Brain microvascular endothelial cell (primary cell): ENCODE data around the gene AUTS2.

Experiments
- DNase-seq: peaks from one replicate; pipeline ENCODE4 v3.0.0-alpha.2; 2020
- H3K27ac ChIP-seq: fragments of 250-450 bp; sonication (Bioruptor Pico); 2 replicates; pipeline ENCODE4 v1.5.1; 2020; ENCODE audit warnings: mild to moderate bottlenecking, moderate library complexity
- H3K27me3 ChIP-seq: fragments of 250-450 bp; sonication (Bioruptor Pico); replicated peaks from 2 replicates; pipeline ENCODE4 v1.5.1; 2020; ENCODE audit warnings: mild to moderate bottlenecking
- H3K36me3 ChIP-seq: fragments of 250-450 bp; sonication (Bioruptor Pico); replicated peaks from 2 replicates; pipeline ENCODE4 v1.5.1; 2020; ENCODE audit warnings: mild to moderate bottlenecking
- H3K4me3 ChIP-seq: 2 replicates; pipeline ENCODE4 v1.5.1; 2011; ENCODE audit warnings: low read depth, mild to moderate bottlenecking, control low read depth, low read length, moderate library complexity
- in situ Hi-C: cut with HindIII; loops from 2 replicates; pipeline ENCODE4 v1.10.0; 2017; ENCODE audit warnings: low sequenced_read_pairs, low pct_ligation_motif_present
- TF ChIP-seq, protein P1 (sequence below): IDR thresholded peaks from 2 replicates; pipeline ENCODE4 v1.5.1; 2011; ENCODE audit warnings: low read depth, mild to moderate bottlenecking, moderate library complexity, low read length, control low read depth, inconsistent platforms; ENCODE audit errors: missing control alignments

The AUTS2 gene

GRCh38 chr7:70608229-70608628 is 1010.0 kb downstream of the AUTS2 start:
- no peak overlapping the region for H3K27ac ChIP-seq
- H3K27me3 ChIP-seq, result no peaks in the 10 kb centered on the region
- H3K4me3 ChIP-seq, result no peak overlapping the region
- in situ Hi-C loops, result no loop called here
- no peak for DNase-seq
- H3K36me3 ChIP-seq, result no peaks in the 10 kb centered on the region
- TF ChIP-seq, protein P1, sequence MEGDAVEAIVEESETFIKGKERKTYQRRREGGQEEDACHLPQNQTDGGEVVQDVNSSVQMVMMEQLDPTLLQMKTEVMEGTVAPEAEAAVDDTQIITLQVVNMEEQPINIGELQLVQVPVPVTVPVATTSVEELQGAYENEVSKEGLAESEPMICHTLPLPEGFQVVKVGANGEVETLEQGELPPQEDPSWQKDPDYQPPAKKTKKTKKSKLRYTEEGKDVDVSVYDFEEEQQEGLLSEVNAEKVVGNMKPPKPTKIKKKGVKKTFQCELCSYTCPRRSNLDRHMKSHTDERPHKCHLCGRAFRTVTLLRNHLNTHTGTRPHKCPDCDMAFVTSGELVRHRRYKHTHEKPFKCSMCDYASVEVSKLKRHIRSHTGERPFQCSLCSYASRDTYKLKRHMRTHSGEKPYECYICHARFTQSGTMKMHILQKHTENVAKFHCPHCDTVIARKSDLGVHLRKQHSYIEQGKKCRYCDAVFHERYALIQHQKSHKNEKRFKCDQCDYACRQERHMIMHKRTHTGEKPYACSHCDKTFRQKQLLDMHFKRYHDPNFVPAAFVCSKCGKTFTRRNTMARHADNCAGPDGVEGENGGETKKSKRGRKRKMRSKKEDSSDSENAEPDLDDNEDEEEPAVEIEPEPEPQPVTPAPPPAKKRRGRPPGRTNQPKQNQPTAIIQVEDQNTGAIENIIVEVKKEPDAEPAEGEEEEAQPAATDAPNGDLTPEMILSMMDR, result no peak

- H3K27me3 ChIP-seq, result no peaks in the 10 kb centered on the region
- DNase-seq, result no peak
- in situ Hi-C loops, result no loop called here
- H3K27ac ChIP-seq, result no peak overlapping the region
- H3K36me3 ChIP-seq, result no peaks in the 10 kb centered on the region
- TF ChIP-seq, protein P1, result no peak
- H3K4me3 ChIP-seq, result no peak overlapping the region
Measured at GRCh38 chr7:70612811-70613210, 1014.5 kb downstream of the AUTS2 start.

DNA sequence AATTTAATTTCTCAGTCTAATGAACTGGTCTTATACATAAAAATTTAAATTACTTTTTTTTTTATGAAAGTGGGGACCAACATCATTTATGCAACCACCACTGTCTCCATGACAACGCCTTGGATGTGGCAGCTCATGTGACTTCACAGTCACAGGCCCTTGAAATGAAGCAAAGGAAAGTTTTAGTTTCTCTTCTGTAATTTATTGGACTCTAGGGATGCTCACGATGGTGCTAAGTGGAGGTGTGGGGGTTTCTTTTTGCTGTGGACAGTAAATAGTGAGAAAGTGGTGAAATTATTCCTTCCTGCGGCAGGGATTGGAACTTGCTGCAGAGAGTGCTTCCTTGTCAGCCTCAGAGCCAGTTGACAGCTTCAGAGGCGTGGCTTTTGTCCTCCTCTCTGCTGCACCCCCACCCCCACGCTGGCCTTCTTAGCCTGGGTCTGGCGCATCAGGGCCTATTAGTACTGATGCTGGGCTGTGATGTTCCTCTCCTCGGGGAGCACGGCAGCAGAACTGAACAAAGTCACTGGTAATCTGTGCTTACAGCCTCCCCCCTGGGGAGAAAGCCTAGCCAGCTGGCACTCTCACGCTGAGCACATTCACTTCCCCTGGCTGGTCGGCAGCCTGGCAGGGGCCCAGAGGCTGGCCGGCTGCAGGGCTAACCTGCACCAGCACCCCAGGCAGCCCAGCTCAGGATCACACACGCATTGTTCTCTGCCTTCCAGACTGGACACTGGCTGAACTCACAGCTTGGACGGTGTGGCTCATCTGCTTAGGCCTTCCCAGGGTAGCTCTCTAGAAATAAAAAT is 1016.2 kb downstream of the AUTS2 start:
- Histone ChIP-seq H3K4me3 (no peak overlapping the region), H3K36me3 (no peaks in the 10 kb centered on the region), H3K27me3 (no peaks in the 10 kb centered on the region), H3K27ac (no peak overlapping the region)
- TF ChIP-seq, protein P1, result no peak
- in situ Hi-C loops, result no loop called here
- DNase-seq, result no peak

GRCh38 chr7:70615066-70615606 is 1016.9 kb downstream of the AUTS2 start:
- Histone ChIP-seq H3K4me3 (no peak overlapping the region), H3K27me3 (no peaks in the 10 kb centered on the region), H3K36me3 (no peaks in the 10 kb centered on the region), H3K27ac (no peak overlapping the region)
- in situ Hi-C loops, result no loop called here
- DNase-seq, result no peak
- TF ChIP-seq, protein P1, result no peak

- TF ChIP-seq, protein P1, result no peak
- in situ Hi-C loops, result no loop called here
Measured at GRCh38 chr7:70616211-70616610, 1017.9 kb downstream of the AUTS2 start.

More at GRCh38 chr7:70616211-70616610, 1017.9 kb downstream of the AUTS2 start:
- H3K4me3 ChIP-seq, result no peak overlapping the region
- H3K36me3 ChIP-seq, result no peaks in the 10 kb centered on the region
- no peak for DNase-seq
- no peaks in the 10 kb centered on the region for H3K27me3 ChIP-seq
- H3K27ac ChIP-seq, result no peak overlapping the region
